Measurements from ENCODE around the gene NXNL1. TPM values are rescaled to one million over a fixed set of nuclear protein-coding genes. Genes with fewer than 3 reads are reported as not detected.

Gene NXNL1
- total RNA-seq, 1 experiment from 2014 or later: not detected

DNA sequence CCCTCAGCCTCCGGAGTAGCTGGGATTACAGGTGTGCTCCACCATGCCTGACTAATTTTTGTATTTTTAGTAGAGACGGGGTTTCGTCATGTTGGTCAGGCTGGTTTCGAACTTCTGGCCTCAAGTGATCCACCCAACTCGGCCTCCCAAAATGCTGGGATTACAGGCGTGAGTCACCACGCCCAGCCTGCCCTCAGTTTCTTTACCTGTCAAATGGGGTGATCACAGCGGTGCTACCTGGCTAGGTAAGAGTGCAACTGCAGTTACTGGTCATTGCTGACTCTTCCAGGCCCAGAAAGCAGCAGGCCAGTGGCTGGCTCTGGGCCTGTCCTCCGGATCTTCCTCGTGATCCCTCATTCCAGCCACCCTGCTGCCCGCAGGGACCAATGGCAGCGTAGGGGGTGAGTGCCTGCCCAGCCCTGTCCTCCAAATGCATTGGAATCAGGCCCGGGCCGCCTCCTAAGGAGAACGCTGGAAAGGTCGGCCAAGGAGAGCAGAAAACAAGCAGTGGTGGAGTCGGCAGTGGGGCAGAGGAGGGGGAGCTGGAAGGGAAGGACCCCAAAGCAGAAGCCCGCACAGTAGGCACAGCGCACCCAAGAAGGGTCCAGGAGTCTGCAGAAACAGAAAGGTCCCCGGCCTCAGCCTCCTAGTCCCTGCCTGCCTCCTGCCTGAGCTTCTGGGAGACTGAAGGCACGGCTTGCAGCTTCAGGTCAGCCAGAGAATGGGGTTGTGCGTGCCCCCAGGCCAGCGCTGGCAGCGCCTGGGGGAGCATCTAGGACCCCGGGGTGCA is 7.8 kb upstream of the NXNL1 start:
- TF ChIP-seq SMAD4 (CRISPR knock-in tag; IDR thresholded peaks at IDR 0.05): no peak
- TF ChIP-seq, protein P1, sequence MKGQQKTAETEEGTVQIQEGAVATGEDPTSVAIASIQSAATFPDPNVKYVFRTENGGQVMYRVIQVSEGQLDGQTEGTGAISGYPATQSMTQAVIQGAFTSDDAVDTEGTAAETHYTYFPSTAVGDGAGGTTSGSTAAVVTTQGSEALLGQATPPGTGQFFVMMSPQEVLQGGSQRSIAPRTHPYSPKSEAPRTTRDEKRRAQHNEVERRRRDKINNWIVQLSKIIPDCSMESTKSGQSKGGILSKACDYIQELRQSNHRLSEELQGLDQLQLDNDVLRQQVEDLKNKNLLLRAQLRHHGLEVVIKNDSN (CRISPR knock-in tag; IDR thresholded peaks at IDR 0.05): no peak
- TF ChIP-seq, protein P2, sequence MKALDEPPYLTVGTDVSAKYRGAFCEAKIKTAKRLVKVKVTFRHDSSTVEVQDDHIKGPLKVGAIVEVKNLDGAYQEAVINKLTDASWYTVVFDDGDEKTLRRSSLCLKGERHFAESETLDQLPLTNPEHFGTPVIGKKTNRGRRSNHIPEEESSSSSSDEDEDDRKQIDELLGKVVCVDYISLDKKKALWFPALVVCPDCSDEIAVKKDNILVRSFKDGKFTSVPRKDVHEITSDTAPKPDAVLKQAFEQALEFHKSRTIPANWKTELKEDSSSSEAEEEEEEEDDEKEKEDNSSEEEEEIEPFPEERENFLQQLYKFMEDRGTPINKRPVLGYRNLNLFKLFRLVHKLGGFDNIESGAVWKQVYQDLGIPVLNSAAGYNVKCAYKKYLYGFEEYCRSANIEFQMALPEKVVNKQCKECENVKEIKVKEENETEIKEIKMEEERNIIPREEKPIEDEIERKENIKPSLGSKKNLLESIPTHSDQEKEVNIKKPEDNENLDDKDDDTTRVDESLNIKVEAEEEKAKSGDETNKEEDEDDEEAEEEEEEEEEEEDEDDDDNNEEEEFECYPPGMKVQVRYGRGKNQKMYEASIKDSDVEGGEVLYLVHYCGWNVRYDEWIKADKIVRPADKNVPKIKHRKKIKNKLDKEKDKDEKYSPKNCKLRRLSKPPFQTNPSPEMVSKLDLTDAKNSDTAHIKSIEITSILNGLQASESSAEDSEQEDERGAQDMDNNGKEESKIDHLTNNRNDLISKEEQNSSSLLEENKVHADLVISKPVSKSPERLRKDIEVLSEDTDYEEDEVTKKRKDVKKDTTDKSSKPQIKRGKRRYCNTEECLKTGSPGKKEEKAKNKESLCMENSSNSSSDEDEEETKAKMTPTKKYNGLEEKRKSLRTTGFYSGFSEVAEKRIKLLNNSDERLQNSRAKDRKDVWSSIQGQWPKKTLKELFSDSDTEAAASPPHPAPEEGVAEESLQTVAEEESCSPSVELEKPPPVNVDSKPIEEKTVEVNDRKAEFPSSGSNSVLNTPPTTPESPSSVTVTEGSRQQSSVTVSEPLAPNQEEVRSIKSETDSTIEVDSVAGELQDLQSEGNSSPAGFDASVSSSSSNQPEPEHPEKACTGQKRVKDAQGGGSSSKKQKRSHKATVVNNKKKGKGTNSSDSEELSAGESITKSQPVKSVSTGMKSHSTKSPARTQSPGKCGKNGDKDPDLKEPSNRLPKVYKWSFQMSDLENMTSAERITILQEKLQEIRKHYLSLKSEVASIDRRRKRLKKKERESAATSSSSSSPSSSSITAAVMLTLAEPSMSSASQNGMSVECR (CRISPR knock-in tag; IDR thresholded peaks at IDR 0.05; ENCODE audit: borderline replicate concordance): no peak
- TF ChIP-seq ZNF219 (CRISPR knock-in tag; IDR thresholded peaks at IDR 0.05; ENCODE audit: borderline replicate concordance): no peak
- no peak for TF ChIP-seq TP53 (CRISPR knock-in tag; IDR thresholded peaks at IDR 0.05)
- TF ChIP-seq FOXP1 (CRISPR knock-in tag; IDR thresholded peaks at IDR 0.05; ENCODE audit: borderline replicate concordance): no peak
- TF ChIP-seq ELF4 (CRISPR knock-in tag; IDR thresholded peaks at IDR 0.05; ENCODE audit: low read depth): no peak
- no peak for TF ChIP-seq ZNF671 (CRISPR knock-in tag; IDR thresholded peaks at IDR 0.05)
- TF ChIP-seq, protein P3, sequence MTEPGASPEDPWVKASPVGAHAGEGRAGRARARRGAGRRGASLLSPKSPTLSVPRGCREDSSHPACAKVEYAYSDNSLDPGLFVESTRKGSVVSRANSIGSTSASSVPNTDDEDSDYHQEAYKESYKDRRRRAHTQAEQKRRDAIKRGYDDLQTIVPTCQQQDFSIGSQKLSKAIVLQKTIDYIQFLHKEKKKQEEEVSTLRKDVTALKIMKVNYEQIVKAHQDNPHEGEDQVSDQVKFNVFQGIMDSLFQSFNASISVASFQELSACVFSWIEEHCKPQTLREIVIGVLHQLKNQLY (CRISPR knock-in tag; IDR thresholded peaks at IDR 0.05): no peak
- no peak for TF ChIP-seq IRF2 (CRISPR knock-in tag; IDR thresholded peaks at IDR 0.05; ENCODE audit: borderline replicate concordance, low read depth)
- TF ChIP-seq, protein P4, sequence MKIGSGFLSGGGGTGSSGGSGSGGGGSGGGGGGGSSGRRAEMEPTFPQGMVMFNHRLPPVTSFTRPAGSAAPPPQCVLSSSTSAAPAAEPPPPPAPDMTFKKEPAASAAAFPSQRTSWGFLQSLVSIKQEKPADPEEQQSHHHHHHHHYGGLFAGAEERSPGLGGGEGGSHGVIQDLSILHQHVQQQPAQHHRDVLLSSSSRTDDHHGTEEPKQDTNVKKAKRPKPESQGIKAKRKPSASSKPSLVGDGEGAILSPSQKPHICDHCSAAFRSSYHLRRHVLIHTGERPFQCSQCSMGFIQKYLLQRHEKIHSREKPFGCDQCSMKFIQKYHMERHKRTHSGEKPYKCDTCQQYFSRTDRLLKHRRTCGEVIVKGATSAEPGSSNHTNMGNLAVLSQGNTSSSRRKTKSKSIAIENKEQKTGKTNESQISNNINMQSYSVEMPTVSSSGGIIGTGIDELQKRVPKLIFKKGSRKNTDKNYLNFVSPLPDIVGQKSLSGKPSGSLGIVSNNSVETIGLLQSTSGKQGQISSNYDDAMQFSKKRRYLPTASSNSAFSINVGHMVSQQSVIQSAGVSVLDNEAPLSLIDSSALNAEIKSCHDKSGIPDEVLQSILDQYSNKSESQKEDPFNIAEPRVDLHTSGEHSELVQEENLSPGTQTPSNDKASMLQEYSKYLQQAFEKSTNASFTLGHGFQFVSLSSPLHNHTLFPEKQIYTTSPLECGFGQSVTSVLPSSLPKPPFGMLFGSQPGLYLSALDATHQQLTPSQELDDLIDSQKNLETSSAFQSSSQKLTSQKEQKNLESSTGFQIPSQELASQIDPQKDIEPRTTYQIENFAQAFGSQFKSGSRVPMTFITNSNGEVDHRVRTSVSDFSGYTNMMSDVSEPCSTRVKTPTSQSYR (CRISPR knock-in tag; IDR thresholded peaks at IDR 0.05): no peak
- no peak for TF ChIP-seq RELA (CRISPR knock-in tag; IDR thresholded peaks at IDR 0.05; ENCODE audit: borderline replicate concordance)
- no peak for TF ChIP-seq ZNF396 (CRISPR knock-in tag; IDR thresholded peaks at IDR 0.05; ENCODE audit: borderline replicate concordance)
- TF ChIP-seq NFATC4 (CRISPR knock-in tag; IDR thresholded peaks at IDR 0.05): no peak
- TF ChIP-seq ZNF423 (CRISPR knock-in tag; IDR thresholded peaks at IDR 0.05): no peak
- TF ChIP-seq, protein P5, sequence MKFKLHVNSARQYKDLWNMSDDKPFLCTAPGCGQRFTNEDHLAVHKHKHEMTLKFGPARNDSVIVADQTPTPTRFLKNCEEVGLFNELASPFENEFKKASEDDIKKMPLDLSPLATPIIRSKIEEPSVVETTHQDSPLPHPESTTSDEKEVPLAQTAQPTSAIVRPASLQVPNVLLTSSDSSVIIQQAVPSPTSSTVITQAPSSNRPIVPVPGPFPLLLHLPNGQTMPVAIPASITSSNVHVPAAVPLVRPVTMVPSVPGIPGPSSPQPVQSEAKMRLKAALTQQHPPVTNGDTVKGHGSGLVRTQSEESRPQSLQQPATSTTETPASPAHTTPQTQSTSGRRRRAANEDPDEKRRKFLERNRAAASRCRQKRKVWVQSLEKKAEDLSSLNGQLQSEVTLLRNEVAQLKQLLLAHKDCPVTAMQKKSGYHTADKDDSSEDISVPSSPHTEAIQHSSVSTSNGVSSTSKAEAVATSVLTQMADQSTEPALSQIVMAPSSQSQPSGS (CRISPR knock-in tag; IDR thresholded peaks at IDR 0.05; ENCODE audit: borderline replicate concordance, low read depth): no peak
- ChIA-PET CTCF (interaction anchor here (0.6 to 1.9 kb wide), 5 partner anchors 10 to 43 kb away, joined by 3 to 5 read pairs (median 4); partner anchors contain the start of gene PGLS), POLR2A (interaction anchor here (0.7 kb wide), 1 partner anchor 56 kb away, joined by 4 read pairs; no protein-coding TSS in a partner anchor)
- no peak for ATAC-seq
- Mint-ChIP-seq H3K9me3 (no peaks in the 10 kb centered on the region), H3K27me3 (ENCODE audit: low read depth) (peaks cover 52% of the 10 kb centered on the region), H3K36me3 (no peaks in the 10 kb centered on the region), H3K4me3 (peak overlapping the region; percentile 93), H3K27ac (peak overlapping the region; percentile 95; the same call in 1 of the 2 replicates), H3K4me1 (peaks cover 19% of the 10 kb centered on the region)
- no peak for DNase-seq (ENCODE audit: low spot score)
